ENCODE results near the gene PLBD2. TPM values are rescaled to one million over a fixed set of nuclear protein-coding genes. Genes with fewer than 3 reads are reported as not detected.
A peak's percentile ranks its signal among the peaks of the same experiment; 100 is the strongest.

PLBD2 gene
- total RNA-seq, 1 donor from 2014 or later = 37.8 TPM

DNA sequence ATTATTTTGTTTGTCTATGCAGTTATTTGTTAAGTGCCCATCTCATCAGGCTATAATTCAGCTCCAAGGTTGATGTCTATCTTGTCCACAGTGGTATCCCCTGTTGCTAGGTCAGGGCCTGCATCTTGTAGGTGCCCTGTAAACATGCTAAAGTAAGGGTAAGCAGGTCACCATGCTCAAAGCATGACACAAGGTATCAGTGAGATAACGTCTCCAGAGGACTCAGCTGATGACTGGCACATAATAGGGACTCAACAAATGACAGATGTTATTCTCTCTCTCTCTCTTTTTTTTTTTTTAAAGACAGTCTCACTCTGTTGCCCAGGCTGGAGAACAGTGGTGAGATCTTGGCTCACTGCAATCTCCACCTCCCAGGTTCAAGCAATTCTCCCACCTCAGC is 66.1 kb downstream of the PLBD2 start:
- no peak for TF ChIP-seq CTCF (IDR thresholded peaks at IDR 0.05; ENCODE audit: unreplicated experiment)
- Mint-ChIP-seq H3K27me3 (ENCODE audit: low read depth) (peaks cover 10% of the 10 kb centered on the region), H3K27ac (no peak overlapping the region), H3K9me3 (no peaks in the 10 kb centered on the region), H3K4me3 (no peak overlapping the region), H3K4me1 (peaks cover 11% of the 10 kb centered on the region), H3K36me3 (peaks cover 3% of the 10 kb centered on the region)
- no peak for DNase-seq (ENCODE audit: low spot score in 2 of 2, unreplicated experiment in 2 of 2)

- TF ChIP-seq CTCF (IDR thresholded peaks at IDR 0.05; ENCODE audit: unreplicated experiment) = peak; percentile 90
- Mint-ChIP-seq H3K27me3 (ENCODE audit: low read depth) (peaks cover 13% of the 10 kb centered on the region), H3K9me3 (peaks cover 3% of the 10 kb centered on the region), H3K36me3 (peaks cover 3% of the 10 kb centered on the region), H3K4me1 (peaks cover 11% of the 10 kb centered on the region), H3K4me3 (no peak overlapping the region), H3K27ac (no peak overlapping the region)
- peak in 1 of 2 experiments; percentile 70 for DNase-seq (ENCODE audit: low spot score in 2 of 2, unreplicated experiment in 2 of 2)
These were observed 66.8 kb downstream of the PLBD2 start for GRCh38 chr12:113424915-113425823.

GRCh38 chr12:113425960-113426453 is 67.6 kb downstream of the PLBD2 start:
- peaks cover 14% of the 10 kb centered on the region for H3K27me3 Mint-ChIP-seq (ENCODE audit: low read depth)
- peaks cover 6% of the 10 kb centered on the region for H3K9me3 Mint-ChIP-seq
- no peak for DNase-seq (ENCODE audit: low spot score in 2 of 2, unreplicated experiment in 2 of 2)
- peaks cover 3% of the 10 kb centered on the region for H3K36me3 Mint-ChIP-seq
- TF ChIP-seq CTCF (IDR thresholded peaks at IDR 0.05; ENCODE audit: unreplicated experiment) = no peak
- peaks cover 11% of the 10 kb centered on the region for H3K4me1 Mint-ChIP-seq
- no peak overlapping the region for H3K27ac Mint-ChIP-seq
- no peak overlapping the region for H3K4me3 Mint-ChIP-seq

DNA sequence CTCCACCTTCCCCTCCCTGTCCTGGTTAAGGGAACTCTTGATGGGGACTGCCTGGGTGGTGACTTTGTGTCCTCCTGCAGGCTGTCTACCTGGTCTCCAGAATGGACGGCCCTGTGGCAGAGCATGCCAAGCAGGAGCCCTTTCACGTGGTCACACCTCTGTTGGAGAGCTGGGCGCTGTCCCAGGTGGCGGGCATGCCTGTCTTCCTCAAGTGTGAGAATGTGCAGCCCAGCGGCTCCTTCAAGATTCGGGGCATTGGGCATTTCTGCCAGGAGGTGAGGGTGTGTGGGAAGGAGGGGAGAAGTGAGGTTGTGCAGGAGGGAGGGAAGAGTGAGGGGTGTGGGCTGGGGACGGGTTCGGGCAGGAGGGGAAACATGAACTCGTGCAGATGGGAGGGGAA is 69.5 kb downstream of the PLBD2 start:
- Mint-ChIP-seq H3K27me3 (ENCODE audit: low read depth) (peaks cover 15% of the 10 kb centered on the region), H3K27ac (no peak overlapping the region), H3K4me1 (peaks cover 2% of the 10 kb centered on the region), H3K36me3 (peaks cover 3% of the 10 kb centered on the region), H3K4me3 (no peak overlapping the region), H3K9me3 (peaks cover 10% of the 10 kb centered on the region)
- TF ChIP-seq CTCF (IDR thresholded peaks at IDR 0.05; ENCODE audit: unreplicated experiment) = no peak
- no peak for DNase-seq (ENCODE audit: low spot score in 2 of 2, unreplicated experiment in 2 of 2)

DNA sequence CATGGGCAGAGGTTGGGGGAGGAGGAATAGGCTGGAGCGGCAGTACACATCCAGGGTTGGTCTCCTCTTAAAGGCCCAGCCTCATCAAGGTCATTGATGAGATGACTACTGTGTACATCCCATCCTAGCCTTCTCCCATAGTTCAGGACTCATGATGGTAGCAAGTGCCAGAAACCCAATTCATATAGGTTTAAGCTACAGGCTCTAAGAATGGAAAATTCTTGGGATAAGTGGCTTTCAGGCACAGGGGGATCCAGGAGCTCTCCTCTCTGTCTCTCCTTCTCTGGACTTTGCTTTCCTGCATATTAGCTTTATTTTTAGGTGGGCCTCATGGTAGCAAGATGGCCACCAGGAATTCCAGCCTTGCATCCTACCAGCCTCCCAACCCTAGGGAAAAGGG is 70.1 kb downstream of the PLBD2 start:
- peaks cover 3% of the 10 kb centered on the region for H3K36me3 Mint-ChIP-seq
- TF ChIP-seq CTCF (IDR thresholded peaks at IDR 0.05; ENCODE audit: unreplicated experiment) = no peak
- H3K4me1 Mint-ChIP-seq = no peaks in the 10 kb centered on the region
- peaks cover 10% of the 10 kb centered on the region for H3K9me3 Mint-ChIP-seq
- H3K27me3 Mint-ChIP-seq (ENCODE audit: low read depth) = peaks cover 15% of the 10 kb centered on the region
- no peak for DNase-seq (ENCODE audit: low spot score in 2 of 2, unreplicated experiment in 2 of 2)
- H3K27ac Mint-ChIP-seq = no peak overlapping the region
- no peak overlapping the region for H3K4me3 Mint-ChIP-seq

All from mesothelial cell of epicardium (in vitro differentiated cells).